RWPE2 (cell line): ENCODE results near the gene ABI1.

Experiments
- ATAC-seq: fragments of 200-7000 bp; cut with Tn5 transposase; 3 replicates; pipeline ENCODE4 v1.9.1; 2021; ENCODE audit warnings: low read depth
- DNase-seq: peaks from one replicate; pipeline ENCODE4 v3.0.0-alpha.2; 2020; ENCODE audit warnings: low spot score
- H3K27ac ChIP-seq: fragments of 450-650 bp; 2 replicates; pipeline ENCODE4 v1.5.1; 2017; ENCODE audit warnings: mild to moderate bottlenecking; ENCODE audit not compliant: poor library complexity, severe bottlenecking
- H3K27me3 ChIP-seq: fragments of 250-450 bp; sonication (Bioruptor Pico); 2 replicates; pipeline ENCODE4 v1.5.1; 2021; ENCODE audit warnings: mild to moderate bottlenecking, moderate library complexity; ENCODE audit not compliant: insufficient read depth, poor library complexity, severe bottlenecking
- H3K36me3 ChIP-seq: fragments of 250-450 bp; sonication (Bioruptor Pico); 2 replicates; pipeline ENCODE4 v1.5.1; 2020; ENCODE audit warnings: low read depth, mild to moderate bottlenecking, moderate library complexity
- H3K4me1 ChIP-seq: fragments of 250-450 bp; sonication (Bioruptor Pico); 2 replicates; pipeline ENCODE4 v1.5.1; 2021; ENCODE audit warnings: mild to moderate bottlenecking, moderate library complexity; ENCODE audit not compliant: insufficient read depth, poor library complexity, severe bottlenecking
- H3K4me3 ChIP-seq: fragments of 250-450 bp; sonication (Bioruptor Pico); 2 replicates; pipeline ENCODE4 v1.5.1; 2021; ENCODE audit warnings: mild to moderate bottlenecking, moderate library complexity; ENCODE audit not compliant: severe bottlenecking
- H3K9me3 ChIP-seq: fragments of 250-450 bp; sonication (Bioruptor Pico); 2 replicates; pipeline ENCODE4 v1.5.1; 2021; ENCODE audit warnings: mild to moderate bottlenecking, moderate library complexity; ENCODE audit not compliant: severe bottlenecking
- TF ChIP-seq, protein P1 (sequence below): fragments of 450-650 bp; IDR thresholded peaks from one replicate; pipeline ENCODE4 v1.5.1; 2017; ENCODE audit warnings: mild to moderate bottlenecking, moderate library complexity; ENCODE audit not compliant: poor library complexity, severe bottlenecking

The ABI1 gene

DNA sequence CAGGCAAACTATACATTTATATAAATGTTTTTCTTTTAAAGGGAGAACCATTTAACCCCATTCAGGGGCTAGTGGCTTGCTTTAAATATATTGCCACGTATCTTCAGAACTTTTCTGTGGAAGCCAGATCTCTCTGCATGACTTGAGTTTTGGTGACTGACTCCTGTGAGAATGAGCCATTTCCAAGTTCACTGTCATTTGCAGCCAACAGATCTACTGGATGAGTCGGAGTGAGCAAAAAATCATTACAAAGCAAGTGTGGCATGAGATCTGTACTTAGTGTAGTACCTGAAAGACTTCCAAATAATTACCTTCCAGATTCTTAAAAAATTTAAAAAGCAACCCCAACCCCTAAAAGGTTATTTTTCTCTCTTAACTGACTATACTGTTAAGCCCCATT, 117.7 kb downstream of the ABI1 start:
- DNase-seq (no peak), ATAC-seq (no peak)
- H3K27me3 ChIP-seq, result no peaks in the 10 kb centered on the region
- no peaks in the 10 kb centered on the region for H3K9me3 ChIP-seq
- H3K4me3 ChIP-seq, result no peak overlapping the region
- H3K36me3 ChIP-seq, result peaks cover 99% of the 10 kb centered on the region
- peaks cover 4% of the 10 kb centered on the region for H3K4me1 ChIP-seq
- TF ChIP-seq, protein P1, sequence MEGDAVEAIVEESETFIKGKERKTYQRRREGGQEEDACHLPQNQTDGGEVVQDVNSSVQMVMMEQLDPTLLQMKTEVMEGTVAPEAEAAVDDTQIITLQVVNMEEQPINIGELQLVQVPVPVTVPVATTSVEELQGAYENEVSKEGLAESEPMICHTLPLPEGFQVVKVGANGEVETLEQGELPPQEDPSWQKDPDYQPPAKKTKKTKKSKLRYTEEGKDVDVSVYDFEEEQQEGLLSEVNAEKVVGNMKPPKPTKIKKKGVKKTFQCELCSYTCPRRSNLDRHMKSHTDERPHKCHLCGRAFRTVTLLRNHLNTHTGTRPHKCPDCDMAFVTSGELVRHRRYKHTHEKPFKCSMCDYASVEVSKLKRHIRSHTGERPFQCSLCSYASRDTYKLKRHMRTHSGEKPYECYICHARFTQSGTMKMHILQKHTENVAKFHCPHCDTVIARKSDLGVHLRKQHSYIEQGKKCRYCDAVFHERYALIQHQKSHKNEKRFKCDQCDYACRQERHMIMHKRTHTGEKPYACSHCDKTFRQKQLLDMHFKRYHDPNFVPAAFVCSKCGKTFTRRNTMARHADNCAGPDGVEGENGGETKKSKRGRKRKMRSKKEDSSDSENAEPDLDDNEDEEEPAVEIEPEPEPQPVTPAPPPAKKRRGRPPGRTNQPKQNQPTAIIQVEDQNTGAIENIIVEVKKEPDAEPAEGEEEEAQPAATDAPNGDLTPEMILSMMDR, result no peak
- H3K27ac ChIP-seq, result no peak overlapping the region

DNA sequence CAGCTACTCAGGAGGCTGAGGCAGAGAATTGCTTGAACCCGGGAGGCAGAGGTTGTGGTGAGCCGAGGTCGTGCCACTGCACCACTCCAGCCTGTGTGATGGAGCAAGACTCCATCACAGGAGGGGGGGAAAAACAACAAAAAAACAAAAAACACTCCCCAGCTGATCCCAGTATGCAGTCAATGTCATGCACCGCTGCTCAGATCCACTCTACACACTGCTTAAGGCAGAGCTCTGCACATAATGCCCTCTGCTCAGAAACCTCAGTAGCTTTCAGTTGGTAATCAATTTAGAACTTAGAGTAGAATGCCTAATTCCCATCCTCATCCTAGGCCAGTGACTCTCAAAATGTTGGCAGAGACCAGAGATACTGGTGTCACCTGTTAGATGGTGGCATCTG, 119.4 kb downstream of the ABI1 start:
- H3K36me3 ChIP-seq, result peaks cover 97% of the 10 kb centered on the region
- peaks cover 4% of the 10 kb centered on the region for H3K4me1 ChIP-seq

DNA sequence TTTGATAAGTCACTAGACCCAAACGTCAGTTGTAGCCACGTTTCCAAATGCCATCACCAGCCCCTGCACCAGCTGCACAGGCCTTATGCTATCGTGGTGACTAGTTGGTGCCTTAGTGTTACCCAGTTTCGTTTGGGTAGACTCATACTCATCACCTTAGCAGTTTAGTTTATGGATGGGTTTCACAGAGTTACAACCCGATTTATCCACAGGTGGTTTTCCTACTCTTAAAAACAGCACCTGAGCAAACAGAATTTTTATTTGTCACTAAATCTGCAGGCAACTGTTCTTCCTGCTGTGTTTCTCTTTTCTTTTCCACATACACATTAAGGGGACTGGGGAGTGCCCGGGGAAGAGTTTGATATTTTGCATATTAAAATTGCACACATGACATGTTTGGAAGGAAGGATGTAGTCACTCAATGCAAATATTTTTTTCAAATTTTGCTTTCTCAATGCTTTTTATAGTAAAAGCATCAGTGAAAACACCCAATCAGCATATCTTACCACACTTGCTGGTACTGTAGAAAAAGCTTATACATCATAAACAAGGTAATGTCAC, 121.6 kb downstream of the ABI1 start:
- Histone ChIP-seq H3K9me3 (no peaks in the 10 kb centered on the region), H3K27me3 (no peaks in the 10 kb centered on the region), H3K36me3 (peaks cover 97% of the 10 kb centered on the region), H3K4me3 (no peak overlapping the region), H3K4me1 (peaks cover 4% of the 10 kb centered on the region), H3K27ac (peak overlapping the region; percentile 18)
- ATAC-seq (no peak), DNase-seq (no peak)
- TF ChIP-seq, protein P1, result no peak

More for the DNA sequence above, 119.4 kb downstream of the ABI1 start:
- H3K9me3 ChIP-seq, result no peaks in the 10 kb centered on the region
- no peak overlapping the region for H3K4me3 ChIP-seq
- DNase-seq (no peak), ATAC-seq (no peak)
- no peaks in the 10 kb centered on the region for H3K27me3 ChIP-seq
- H3K27ac ChIP-seq, result no peak overlapping the region
- TF ChIP-seq, protein P1, result no peak

DNA sequence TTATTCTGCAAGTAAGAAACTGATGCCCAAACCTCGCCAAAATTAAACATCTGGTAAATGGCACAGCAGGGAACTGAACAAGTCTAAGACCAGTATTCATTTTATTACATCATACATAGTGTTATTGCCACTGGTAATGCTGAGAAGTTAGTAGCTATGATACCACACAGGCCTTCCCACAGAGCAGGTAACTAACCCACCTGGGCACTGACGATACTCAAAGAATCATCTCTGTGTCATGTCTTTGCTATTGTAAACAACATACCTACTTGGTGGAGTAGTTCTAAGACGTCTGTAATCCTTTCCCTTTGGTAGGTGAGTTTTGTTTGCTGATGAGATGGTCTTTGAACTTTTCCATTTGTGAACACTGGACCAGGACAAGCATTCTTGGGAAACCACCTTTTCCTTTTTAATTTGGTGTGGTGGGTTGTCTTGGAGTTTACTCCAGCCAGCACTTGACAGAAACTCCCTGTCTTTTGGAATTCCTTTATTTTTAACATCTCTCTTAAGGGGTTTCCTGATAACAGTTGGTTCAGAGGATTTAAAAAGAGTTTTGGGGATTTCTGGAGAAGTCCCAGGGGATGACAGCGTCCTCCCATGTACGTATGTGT, 122.4 kb downstream of the ABI1 start:
- Histone ChIP-seq H3K27me3 (no peaks in the 10 kb centered on the region), H3K4me1 (peaks cover 4% of the 10 kb centered on the region), H3K9me3 (no peaks in the 10 kb centered on the region), H3K4me3 (no peak overlapping the region), H3K27ac (no peak overlapping the region), H3K36me3 (peaks cover 94% of the 10 kb centered on the region)
- DNase-seq (no peak), ATAC-seq (peak; percentile 56; the same call in 2 of the 3 replicates)
- TF ChIP-seq, protein P1, result no peak

DNA sequence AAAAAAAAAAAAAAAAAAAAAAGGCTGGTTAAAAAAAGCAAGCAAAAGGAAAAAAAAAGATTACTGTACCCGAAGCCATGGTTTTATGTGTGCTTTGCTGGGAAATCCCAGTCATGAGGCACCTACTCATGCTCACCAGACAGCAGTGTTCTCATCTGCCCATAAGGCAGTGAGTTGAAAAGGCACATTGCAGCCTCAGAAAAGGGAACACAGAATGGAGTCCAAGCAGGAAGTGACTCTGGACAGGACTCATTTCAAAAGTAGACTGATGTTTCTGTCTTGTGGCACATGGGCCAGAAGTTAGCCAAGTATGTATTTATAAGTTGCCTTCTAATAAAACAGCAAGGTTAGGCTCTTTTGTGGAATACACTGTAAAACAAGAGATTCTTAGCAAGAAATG, 123.0 kb downstream of the ABI1 start:
- H3K36me3 ChIP-seq, result peaks cover 92% of the 10 kb centered on the region
- TF ChIP-seq, protein P1, result no peak
- H3K27ac ChIP-seq, result no peak overlapping the region
- no peak for ATAC-seq
- no peaks in the 10 kb centered on the region for H3K27me3 ChIP-seq
- H3K4me1 ChIP-seq, result peaks cover 4% of the 10 kb centered on the region
- H3K9me3 ChIP-seq, result no peaks in the 10 kb centered on the region
- DNase-seq, result no peak
- H3K4me3 ChIP-seq, result no peak overlapping the region
